NCI-H510A treated with DMSO at 0.1 percent for 48 hours (cell line): ENCODE data around the gene FAM83G.
"Not testable (repeated sequence)": the region's sequence is repeated elsewhere in the genome, so short reads cannot be mapped to it uniquely, and the experiment has no call there.

Experiments used
- DNase-seq: peaks from one replicate; lab custom pipeline; 2025; lab: John Stamatoyannopoulos, UW

FAM83G gene

DNA sequence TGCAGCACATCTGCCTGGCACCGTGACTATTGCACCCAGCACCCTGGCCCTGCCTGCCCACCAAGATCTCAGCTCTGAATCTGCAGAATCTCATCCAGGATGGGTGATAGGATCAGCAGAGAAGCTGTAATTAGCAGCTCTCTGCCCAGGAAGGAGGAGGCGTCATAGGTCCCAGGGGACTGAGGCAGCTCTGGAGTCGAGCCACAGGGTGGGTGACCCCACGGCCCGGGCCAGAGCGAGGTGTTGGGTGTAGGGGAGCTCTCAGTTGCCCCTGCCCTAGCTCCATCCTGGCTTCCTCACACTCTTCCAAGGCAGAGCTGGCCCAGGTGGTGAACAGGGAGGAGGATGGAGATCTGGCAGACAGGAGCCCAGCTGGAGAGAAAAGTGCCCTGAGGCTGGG, 18.2 kb upstream of the FAM83G start:
- DNase-seq, result no peak

DNA sequence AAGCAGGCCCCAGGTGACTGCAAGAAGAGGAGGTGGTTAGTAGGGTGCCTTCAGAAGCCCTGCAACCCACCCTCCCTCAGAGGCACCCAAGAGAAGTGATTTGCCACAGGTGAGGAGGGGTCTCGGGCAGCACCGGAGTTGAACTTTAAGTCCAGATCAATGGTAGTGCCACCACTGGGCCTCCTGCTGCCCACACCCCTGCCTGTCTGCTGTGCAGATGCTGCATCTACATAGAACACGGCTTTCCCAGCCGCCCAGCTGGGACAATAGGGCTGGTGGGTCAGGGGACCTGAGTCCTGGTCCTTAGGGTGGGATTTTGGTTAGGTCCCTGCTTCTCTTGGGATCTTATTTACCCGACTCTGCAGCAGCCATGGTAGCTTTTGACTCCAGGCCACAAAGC, 17.6 kb upstream of the FAM83G start:
- DNase-seq, result no peak

DNA sequence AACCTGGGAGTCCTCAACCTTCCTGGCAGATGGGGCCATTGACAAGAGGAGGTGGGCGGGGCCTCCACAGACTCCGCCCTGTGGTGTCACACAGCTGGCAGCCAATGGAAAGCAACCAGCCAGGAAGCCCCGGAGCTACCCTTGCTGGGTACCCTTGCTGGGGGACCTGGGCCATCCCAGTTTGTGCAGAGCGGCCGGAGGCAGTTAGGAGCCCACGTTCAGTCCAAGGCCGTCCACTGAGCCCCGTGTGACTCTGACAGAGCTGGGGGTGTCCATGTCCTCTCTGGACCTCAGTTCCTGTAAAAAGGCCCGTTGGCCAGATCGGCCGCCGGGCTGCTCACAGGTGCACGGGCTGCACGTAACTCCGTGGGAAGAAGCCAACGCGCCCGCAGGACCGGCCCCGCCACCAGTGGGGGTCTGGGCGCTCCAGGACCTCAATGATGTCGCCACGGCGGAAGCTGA, 17.1 kb upstream of the FAM83G start:
- no peak for DNase-seq

DNA sequence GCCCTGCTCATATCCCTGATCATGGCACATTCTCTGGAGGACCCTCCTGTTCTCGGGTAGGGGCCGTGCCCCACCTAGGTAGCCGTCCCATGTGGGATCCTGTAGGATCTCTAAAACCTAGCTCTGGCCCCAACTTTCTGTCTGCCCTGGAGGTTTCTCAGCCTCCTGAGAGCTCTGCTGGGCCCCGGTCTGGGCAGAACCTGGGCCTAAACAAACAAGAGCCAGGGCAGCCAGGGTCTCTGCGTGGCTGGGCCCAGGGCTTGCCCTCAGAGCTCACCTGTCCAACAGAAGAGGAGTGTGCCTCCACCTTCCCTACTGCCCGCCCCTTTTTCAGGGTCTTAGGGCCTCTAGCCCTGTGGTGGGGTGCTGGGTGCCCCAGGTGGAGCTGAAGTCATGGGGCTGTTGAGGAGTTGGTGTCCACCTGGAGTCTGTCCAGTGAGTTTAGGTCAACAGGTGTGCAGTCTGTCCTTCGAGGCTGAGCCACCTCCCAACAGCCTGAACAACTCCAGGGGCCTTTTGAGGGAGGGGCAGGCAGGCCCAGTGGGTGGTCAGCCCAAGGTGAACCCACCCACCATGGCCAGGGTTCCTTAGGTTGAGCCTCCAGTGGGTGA, 16.6 kb upstream of the FAM83G start:
- not testable (repeated sequence) for DNase-seq

DNA sequence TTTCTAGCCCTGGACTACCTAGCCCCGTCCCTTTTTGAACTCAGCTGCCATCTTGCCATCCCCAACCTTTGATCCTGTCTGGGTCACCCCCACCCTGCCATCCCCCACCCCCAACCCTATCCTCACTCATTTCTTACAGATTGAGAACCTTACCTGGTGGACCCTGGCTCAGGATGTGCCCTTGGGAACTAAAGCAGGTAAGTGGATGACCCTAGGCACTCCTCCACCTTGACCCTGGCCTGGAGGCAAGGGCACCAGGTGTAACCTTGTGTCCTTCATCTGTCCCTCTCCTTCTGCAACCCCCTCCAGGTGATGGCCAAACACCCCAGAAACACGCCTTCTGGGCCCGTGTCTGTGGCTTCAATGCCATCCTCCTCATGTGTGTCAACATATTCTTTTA, 15.5 kb upstream of the FAM83G start:
- DNase-seq, result no peak

DNA sequence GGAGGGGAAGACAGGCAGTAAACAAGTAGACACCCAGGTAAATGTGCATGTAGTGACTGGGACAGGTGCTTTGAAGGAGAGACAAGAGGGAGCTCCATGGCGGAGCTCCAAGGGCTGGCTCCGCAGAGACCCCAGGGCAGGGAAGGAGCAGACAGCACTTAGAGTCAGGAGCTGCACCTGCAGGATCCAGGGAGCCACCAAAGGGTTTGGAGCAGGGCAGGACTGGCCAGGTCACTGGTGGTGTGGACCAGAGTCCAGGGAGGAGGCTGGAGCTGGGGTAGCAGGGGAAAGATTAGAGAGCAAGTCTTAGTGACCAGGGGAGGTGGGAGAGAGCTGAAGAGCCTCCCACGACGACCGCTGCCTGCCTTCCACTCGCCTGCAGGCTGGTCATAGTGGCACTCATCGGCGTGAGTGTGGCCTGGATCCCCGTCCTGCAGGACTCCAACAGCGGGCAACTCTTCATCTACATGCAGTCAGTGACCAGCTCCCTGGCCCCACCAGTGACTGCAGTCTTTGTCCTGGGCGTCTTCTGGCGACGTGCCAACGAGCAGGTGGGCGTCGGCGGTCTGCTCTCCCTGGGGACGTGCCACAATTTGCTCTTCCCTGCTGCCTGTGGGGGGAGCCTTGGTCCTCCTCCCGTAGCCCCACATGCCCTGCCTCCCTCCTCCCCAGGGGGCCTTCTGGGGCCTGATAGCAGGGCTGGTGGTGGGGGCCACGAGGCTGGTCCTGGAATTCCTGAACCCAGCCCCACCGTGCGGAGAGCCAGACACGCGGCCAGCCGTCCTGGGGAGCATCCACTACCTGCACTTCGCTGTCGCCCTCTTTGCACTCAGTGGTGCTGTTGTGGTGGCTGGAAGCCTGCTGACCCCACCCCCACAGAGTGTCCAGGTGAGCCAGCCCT, 14.7 kb upstream of the FAM83G start:
- no peak for DNase-seq

DNA sequence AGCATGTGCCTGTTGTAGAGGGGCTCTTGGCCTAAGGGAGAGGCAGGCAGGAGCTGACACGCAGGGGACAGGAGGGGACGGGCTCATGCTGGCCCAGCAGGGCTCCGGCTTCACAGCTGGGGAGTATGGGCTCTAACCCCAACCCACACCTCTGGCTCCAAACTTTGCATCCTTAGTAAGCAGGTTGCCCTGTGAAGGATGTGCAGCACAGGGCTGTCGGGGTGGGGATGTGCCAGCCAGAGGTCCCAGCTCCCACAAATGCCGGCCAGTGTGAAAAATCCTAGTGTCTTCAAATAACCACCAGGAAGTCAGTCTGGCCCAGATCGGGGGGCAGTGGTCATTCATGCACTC, 14.0 kb upstream of the FAM83G start:
- no peak for DNase-seq

DNA sequence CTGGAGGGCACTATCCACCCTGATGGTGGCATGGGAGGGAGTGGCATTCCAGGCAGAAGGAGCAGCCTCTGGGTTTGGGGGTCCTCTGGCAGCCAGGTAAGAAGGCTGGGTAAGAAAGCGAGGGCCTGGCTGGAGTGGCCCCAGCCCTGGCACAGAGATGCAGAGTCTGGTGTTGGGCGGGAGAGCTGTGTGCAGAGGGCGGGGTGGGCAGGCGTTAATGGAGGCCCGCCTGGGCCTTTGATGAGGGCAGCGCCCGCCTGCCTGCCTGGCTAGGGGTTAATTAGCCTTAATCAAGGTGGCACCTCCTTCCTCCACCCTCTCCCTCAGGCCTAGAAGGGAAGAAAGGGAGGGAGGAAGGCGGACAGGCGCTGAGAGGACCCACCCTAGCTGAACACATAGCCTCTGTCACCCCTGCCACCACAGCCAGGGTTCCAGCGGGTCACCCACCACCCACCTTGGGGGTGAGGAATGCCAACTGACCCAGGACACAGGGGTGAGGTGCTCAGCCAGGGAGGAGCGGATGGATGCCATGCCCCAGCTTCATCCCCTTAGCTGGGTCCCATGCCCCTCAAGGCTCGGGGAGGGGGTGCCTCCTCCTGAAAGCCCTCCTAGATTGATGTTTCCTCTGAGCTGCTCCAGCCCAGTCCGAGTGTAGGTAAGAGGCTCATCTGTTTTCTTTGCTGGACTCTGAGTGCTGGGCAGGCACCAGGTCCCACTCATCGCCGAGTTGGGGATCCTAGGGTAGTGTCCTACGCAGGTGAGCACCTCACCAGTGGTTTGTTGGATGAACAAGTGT, 13.4 kb upstream of the FAM83G start:
- no peak for DNase-seq

DNA sequence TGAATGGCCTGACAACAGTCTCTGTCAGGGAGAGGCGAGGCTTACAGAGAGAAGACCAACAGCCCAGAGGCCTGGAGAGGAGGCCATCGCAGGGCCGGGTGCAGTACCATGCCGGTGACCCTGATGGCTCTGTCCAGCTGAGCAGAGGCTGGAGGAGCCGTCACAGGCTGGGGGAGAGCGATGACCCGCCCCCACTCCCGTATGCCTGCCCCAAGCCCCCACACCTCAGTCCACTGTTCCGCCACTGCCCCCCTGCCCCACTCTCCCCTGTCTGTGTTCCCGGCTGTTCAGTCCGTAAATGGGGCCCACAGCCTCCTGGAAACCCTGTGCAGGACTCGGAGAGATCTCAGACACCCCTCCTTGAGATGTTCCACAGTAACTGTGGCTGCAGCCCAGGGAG, 12.8 kb upstream of the FAM83G start:
- DNase-seq, result no peak

DNA sequence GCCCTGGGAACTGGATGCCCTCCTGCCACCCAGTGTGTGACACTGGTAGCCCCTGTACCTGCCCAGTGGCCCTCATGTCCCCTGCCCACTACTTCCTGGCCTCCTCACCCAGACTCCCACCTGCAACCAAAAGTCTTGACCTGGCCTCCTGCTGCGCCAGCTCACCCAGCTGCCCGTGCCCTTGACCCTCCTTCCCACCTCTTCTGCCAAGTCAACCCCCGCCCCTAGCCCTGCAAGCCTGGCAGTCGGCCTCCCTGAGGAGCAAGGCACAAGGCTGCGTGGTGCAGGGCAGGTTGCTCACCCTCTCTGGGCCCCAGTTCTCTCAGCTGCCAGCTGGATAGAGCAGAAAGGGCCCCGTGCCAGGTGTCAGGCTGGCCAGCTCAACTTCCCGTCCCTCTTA, 12.3 kb upstream of the FAM83G start:
- DNase-seq, result no peak

DNA sequence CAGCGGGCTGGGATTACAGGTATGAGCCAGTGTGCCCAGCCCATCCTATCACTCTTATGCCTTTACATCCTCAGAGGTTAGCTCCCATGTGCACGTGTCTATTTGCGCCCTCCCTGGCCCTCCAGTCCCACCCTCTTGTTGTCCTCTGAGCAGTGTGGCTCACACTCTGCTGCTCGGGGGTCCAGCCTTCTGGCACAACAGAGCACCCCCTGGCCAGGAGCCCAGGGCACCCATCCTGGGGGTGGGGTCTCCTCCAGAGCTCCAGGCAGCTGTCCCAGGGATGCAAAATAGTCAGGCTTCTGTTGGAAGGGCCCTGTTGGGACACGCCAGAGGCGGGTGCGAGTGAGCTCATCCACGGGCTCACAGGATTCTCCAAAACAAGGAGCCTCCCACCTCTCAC, 11.7 kb upstream of the FAM83G start:
- DNase-seq, result no peak

DNA sequence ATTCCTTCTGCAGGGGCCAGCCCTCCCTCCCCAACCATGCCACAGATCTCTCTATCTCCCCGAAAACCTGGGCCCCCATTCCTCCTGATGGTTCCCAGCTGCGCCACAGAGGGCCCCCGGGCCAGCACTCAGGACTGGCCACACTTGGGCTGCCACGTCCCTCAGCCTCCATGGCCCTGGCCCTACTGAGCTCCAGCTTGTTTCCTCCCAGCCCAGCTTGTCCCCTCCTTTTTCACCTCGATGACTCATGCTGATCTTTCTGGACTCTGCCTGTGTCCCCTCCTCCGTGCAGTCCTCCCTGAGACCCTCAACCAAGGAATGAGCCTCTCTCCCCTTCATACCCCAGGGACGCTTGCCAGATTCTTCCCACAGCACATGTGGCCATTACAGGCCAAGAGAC, 10.9 kb upstream of the FAM83G start:
- no peak for DNase-seq

DNA sequence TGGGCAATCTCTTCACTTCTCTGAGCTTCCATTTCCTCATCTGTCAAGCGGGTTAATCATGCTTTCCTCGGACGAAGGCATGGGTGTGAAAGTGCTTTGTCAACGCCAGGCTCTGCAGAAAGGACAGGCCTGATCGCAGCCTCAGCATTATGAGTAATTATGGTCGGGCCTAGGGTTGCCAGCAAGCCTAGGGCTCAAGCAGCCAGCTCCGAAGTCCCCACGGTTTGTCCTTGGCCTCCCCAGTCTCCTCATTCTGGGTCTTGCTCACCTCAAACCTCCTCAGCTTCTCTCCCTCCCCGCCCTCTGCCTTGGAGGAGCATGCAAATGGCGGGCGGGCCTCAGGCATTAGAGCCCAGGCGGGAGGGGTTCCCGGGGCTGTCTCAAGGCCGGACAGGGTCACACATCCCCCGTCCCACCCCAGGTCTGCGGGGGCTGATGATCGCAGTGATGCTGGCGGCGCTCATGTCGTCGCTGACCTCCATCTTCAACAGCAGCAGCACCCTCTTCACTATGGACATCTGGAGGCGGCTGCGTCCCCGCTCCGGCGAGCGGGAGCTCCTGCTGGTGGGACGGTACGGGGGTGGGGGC, 10.2 kb upstream of the FAM83G start:
- no peak for DNase-seq

DNA sequence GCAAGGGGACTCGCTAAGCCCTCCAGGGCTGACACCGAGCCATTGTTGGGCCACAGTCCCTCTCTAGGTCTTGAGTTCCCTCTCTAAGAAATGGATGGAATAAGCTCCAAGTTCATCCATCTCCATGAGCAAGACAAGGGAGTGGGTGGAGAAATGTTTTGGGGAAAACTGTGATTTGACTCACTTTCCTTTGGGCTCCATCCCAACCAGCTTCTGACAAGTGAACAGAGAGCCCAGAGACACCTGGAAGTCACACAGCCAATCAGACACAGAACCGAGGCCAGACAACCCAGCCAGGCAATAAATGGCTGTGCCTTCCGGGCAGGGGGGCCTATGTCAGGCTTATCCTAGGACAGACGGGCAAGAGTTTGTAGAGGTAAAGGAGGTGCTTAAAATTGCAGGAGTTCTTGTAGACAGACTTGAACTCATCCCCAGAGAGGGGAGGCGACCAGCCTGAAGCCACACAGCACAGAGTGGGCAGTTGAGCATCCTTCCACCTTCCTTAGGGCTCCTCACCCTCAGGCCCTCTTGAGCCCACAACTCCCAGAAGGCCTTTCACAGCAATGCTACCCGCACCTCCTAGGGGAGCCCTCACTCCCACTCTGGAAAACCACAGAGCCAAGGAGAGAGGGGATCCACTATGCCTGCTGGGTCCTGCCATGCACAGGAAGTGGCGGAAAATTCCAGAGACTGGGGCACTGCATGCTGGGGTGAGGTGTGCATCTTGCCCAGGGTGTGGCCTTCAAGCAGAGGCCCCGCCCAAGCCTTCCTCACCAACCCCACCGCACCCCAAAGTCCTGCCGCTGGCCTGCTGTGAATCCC, 9.5 kb upstream of the FAM83G start:
- no peak for DNase-seq

DNA sequence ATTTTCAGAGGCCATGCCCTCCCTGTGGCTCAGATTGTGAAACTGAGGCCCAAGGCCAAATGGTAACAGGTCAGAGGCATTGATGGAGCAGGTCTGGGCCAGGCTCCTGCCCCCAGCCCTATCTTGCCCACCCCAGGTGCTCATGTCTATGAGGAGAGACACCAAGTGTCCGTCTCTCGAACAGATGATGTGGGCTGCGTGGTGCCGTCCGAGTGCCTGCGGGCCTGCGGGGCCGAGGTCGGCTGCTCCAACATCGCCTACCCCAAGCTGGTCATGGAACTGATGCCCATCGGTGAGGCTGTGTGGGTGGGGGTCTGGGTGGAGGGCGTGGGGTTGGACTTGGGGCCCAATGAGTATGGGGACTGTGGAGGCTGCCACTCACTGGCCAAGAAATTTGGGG, 8.7 kb upstream of the FAM83G start:
- no peak for DNase-seq

DNA sequence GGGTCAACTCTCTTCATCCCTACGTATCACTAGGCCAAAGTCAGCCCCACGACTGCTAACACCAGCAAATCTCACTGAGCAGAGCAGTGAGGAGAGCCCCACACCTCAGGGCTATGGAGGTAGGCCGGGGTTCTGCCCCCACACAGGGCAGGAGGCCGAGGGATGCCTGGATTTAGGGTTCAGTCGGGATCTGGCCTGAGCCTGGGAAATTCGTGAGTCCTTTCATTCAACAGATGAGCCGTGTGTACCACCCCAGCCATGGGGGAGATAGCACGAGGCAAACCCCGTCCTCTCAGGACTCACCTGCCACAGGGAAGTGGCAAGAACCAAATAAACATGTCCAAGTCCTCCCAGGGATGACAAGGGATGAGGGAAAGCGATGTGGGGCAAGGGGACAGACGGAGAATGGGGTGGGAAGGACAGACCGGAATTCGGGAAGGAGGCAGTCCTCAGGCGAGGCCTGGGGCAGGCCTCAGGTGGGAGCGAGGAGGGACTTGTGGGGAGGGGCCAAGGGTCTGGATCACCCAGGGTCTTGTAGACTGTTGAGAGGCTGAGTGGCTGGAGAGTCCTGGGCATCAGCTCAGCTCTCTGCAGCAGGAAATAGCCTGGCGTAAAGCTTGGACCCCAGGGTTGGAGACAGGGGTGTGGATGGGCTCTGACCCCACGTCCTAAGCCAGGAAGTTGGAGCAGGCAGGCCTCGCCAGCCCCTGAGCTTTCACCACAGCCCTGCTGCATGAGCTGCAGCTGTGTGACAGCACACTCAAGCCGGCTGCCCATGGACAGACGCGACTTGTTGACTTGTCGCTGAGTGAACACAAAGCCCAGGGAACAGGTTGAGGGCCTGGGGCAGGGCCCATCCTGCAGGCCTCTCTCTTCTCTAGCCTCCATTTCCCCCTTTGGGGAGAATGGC, 7.9 kb upstream of the FAM83G start:
- no peak for DNase-seq

DNA sequence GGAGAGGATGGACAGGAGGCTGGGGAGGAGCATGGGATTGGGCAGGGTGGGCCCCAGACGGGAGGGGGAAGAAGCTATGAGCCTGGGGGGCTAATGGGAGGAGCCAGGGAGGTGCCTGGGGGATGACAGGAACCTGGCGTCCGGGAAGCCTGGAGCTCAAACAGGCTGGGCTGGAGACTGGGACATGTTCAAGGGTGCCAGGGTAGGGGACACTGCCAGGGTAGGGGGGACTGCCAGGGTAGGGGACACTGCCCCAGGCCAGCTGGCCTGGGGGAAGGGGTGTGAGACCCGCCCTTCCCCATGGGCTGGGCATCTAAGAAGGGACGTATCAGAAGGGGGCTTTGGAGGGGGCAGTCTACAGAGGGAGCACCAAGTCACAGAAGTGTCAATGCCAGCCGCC, 7.0 kb upstream of the FAM83G start:
- no peak for DNase-seq

DNA sequence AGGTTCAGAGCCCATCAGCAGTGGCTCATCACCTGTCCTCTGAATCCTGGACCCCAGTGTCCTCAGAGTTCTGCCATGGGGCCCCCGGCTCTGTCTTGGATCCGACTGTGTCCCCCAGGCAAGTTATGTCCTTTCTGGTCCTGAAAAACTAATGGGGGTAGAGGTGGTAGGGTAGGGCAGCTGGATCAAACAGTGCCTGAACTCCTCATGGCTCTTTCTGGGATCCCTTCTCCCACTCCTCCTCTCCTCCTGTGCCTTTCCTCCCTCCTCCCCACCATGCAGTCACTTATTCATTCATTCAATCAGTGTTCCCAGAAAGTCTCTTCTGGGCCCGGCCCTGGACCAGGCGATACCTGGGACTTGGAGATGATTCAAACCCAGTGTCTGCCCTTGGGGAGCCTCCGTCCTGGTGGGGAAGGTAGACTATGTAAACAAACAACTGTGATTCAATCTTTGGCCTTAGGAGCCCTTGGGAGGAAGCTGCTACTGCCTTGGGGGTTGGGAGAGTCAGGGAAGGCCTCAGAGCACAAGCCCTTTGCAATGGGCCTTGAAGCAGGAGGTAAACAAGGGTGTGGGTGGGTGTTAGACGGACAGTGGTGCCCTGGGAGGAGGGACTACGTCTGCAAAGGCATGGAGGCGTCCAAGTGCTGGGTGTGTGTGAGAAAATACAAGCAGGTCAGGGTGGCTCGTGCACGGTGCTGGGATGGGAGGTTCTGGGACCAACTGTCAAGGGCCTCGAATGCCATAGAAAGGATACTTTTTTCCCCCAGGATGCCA, 6.4 kb upstream of the FAM83G start:
- DNase-seq, result no peak

DNA sequence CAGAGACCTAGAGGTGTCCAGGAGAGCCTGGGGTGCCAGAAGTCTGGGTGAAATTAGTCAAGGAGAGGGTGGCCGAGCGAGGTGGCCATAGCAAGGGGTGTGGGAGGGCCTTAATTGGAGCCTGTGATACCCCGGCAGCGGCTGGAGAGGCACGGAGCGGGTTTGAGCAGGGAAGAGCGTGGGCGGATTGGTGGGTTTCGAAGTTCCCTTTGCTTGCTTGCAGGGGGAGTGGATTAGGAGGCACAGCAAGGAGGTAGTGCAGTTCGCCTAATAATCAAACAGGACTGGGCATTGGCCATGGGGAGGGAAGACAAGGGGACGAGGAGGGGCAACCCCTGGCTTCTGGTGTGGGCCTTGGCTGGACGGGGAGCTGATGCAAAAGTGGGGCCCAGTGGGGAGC, 5.4 kb upstream of the FAM83G start:
- no peak for DNase-seq

DNA sequence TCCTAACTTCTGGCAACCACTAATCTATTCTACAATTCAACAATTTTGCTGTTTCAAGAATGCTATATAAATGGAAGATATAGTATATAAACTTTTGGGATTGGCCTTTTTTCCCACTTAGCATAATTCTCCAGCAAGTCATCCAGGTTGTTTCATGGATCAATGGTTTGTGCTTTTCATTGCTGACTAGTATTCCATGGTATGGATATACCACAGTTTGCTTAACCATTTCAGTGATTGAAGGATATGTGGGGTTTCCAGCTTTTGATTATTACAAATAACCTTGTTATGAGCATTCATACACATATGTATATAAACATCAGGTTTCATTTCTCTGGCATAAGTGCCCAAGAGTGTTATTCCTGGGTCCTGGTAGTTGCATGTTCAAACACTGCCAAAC, 2.1 kb upstream of the FAM83G start:
- no peak for DNase-seq
